Activated CD8-positive, alpha-beta memory T cell treated with anti-CD3 and anti-CD28 coated beads, Interleukin-2, amount 50 U/mL, for 48 hours (primary cell): ENCODE results near the gene SLC27A6.
"Not testable (repeated sequence)": the region's sequence is repeated elsewhere in the genome, so short reads cannot be mapped to it uniquely, and the experiment has no call there.

Experiments
- DNase-seq: peaks from one replicate; pipeline ENCODE4 v3.0.0-alpha.2; 2020

SLC27A6 gene

DNA sequence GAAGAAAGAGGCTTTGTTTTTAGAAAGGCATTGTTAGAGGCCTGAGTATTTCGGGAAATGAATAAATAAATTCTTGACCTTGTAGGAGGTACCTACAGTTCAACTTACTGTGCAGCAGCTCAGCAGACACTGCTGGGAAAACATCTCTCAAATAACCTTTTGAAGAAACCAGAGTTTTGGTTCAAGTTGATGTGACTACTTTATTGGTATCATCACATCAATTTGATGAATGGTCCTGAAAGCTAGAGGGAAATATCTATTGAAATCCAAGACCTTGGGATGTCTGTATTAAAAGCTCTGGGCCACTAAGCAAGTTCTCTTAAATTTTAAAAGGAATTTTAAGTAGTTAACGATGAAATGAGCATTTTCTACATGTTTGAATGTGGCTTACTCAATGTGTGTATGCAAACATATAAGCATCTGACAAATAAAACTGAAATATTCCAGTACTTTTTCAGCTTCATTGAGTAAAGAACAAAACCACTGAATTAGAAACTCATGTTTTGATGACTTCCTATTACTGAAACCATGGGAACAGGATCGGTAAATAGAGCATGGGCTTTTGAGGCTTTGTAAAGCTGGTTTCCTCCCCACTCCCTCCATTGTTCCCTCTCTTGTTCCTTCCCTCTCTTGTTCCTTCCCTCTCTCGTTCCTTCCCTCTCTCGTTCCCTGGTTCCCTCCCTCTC lies 36.7 kb downstream of the SLC27A6 start:
- DNase-seq, result no peak

DNA sequence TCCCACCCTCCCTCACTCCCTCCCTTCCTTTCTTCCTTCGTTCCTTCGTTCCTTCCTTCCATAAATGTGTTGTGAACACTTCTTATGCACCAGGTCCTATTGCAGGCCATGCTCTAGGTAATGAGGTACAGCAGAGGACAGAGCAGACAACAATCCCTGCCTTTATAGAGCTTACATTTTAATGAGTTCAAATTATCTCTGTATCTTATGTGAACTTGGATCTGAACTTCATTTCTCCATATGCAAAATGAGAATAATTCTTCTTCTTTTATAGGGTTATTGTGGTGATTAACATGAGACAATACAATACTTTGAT lies 37.2 kb downstream of the SLC27A6 start:
- DNase-seq, result no peak

DNA sequence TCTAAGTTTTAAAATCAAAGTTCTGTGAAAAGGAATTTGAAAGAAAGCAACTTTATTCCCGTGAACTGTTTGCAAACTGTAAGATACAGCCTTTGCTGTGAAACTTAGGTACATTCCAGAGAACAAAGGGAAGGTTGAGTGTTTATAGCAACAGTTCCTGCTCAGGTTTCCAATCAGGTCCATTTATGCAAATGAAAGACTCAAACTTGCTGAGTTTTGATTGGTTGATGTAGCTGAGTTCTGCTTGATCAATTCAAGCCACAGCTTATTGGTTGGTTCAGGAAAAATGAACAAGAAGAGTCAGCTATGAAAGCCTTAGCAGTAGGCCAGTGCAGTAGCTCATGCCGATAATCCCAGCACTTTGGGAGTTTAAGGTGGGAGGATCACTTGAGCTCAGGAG lies 37.9 kb downstream of the SLC27A6 start:
- DNase-seq, result no peak

DNA sequence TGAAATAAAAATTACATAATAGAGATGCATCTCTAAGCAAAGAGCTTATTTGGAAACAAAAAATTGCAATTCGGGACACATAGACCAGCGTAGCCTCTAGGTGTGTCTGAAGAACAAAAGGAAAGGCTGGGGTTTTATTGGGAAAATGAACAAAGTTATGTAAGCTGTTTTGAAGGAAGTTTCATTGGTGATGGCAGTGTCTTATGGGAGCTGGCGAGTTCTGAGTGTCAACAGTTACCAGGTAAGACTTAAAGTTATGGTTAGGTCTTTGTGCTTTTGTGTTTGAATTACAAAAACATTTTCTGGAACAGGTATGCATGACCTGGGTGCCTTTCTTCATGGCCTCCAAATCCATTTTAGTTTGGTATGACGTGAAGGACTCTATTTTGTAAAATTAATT lies 48.9 kb downstream of the SLC27A6 start:
- DNase-seq, result no peak

DNA sequence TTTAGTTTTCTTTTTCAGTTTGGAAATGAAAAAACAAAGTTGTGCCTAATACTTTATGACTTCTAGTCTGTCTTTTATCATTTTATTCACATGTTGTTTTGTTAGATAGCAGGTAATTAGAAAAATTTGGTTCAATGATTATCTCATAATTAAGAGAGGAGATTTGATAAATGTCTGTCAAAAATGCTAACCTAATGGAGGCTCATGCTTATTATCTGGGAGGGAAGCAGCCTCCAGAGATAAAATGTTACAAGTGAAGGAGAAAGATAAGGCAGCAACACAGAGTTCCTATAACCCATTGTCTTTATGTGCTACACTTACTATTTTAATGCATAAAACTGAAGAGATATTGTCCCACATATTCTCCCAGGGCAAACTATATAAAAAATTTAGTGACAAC lies 53.5 kb downstream of the SLC27A6 start:
- no peak for DNase-seq

DNA sequence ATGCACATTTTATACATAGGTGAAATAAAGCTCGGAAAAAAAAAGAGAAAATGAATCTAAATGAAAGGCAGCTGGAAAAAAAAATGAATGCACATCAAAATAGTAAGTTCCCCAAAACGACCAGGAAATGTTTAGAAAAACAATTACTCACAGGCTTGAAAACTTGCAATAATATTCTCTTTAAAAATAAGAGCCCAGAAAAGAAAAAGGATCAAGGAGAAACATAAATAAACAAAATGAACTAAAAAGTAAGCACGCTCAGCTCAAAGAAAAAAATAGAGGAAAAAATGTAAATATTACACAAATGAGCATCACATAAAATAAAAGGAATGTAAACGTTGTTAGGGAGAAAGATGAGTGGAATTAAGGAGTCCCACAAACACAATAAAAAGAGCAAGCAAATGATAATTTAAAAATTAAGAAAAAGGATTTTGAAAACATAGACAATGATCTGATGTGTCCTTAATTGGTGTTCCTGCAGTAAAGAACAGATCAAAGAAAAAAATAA lies 54.2 kb downstream of the SLC27A6 start:
- no peak for DNase-seq

DNA sequence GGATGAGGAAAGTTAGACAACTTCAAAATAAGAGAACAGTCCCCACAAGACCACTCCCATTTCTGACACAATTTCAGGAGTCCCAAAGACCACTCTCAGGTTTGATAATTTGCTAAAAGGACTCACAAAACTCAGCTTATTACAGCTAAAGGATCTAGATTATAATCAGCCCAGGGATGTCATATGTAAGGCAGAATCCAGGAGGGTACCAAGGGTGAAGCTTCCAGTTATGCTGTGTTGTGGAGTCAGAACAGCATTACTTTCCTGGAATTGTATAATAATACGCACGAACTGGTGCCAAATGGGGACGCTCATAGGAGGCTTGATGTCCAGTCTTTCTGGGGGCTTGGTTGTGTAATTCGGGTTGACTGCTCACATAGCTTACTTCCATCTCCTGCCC lies 55.4 kb downstream of the SLC27A6 start:
- no peak for DNase-seq

DNA sequence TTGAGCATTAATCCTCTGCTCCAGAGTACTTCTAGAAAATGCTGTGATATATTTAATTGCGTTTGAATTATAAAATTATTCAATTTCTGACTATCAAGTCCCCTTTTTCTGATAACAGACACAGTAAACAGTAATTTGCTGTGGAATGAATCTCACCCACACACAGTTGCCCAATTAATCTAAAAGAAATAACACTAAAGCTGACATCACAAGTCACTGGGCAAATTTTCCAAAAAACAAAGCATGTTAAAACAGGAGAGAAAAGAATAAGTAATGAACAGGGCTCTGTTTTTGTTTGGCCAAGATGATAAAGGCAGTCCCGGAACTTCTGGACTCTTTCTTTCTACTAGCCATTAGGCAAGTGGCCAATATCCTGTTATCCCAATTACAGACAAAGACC lies 56.5 kb downstream of the SLC27A6 start:
- no peak for DNase-seq

DNA sequence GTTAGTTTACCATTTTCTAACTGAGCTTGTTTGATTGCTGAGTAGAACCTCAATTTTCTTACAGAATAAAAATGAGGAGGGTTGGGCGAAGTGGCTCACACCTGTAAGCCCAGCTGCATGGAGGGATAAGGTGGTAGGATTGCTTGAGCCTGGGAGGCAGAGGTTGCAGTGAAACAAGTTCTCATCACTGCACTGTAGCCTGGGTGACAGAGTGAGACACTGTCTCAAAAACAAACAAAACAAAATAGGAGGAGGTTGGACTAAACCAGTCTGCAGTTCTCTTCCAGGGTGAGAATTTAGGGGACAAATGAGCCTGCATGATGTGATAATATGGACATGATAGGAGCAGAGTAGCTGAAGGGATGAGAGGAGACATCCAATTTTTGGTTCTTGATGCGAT lies 57.3 kb downstream of the SLC27A6 start:
- DNase-seq, result no peak

DNA sequence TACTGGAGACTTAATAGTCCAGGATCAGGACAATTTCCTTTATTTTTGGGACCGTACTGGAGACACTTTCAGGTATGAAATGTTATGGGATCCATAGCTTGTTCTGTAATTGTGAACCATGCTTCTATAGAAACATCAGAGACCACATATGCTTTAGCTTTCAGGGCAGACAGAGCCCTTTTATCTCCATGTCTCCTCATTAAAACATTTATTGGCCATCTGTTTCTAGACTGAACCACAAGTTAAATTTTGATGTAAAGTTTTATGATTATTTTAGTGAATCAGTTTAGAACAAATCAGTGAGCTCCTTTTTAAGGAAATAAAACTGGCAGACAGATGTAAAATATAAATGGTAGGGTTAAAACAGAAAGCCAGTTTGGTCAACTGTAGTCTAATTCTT lies 62.0 kb downstream of the SLC27A6 start:
- no peak for DNase-seq

DNA sequence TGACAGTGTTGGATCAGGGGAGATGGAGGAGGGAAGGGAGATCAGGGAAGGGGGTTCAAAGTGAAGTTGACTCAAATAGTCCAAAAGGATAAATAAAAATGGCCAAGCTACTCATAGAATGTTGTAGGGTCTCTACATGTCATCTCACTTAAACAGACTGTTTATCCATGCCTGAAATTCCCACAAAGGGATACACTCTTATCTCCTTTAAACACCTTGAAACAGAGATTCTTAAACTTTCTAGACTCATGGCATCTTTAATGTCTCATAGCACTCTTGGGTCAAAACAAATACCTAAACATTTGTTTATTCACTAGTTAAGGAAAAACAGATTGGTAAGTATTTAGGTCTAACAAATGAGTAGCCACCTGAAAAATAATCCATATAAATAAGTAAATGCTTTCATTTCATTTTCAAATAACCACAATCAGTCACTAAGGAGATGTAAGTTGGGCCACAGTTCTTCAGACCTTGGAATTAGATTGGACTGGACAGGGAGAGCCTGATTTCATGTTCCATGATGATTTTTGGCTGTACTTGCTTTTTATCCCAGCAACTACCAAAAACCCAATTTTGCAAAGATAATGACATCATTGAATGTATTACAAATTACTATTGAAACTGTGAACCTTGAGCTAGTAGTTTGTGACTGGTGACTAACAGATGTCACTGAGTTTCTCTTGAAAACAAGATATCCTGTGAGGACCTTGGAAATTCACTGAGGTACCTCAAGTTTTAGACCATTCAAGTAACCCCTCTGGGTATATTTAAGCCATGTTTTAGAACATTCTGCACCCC lies 66.8 kb downstream of the SLC27A6 start:
- DNase-seq, result no peak

DNA sequence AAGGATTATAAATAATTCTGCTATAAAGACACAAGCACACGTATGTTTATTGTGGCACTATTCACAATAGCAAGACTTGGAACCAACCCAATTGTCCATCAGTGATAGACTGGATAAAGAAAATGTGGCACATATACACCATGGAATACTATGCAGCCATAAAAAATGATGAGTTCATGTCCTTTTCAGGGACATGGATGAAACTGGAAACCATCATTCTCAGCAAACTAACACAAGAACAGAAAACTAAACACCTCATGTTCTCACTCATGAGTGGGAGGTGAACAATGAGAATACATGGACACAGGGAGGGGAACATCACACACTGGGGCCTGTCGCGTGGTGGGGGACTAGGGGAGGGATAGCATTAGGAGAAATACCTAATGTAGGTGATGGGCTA lies 71.0 kb downstream of the SLC27A6 start:
- DNase-seq, result not testable (repeated sequence)

DNA sequence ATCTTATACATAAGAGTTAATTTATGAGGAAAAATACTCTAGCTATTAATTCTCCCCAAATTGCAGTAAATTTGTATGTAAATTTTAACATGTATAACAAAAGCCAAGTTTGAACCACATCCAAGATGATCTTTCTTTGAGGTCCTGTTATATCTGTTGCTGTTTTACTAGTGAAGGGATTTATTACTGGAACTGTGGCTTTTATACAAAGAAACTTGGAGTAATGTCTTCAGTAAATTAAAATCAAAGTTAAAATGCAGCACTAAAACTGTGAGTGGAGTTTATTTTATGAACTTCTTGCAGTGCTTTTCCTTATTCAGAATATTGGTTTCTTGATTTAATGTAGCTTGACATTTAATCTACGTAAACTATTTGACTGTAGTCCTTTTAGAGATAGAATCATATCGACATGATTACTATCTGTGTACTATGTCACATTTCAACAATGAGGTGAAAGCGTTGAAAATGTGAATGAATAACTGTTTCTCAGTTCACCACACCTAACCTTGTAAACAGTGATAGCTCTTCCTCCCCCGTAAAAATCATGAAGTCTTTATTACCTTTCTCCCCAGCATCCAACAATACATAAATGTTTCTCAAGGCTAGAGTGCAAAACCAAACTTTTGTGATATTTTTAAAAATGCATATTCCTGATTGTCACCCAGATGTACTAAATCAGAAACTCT lies 76.1 kb downstream of the SLC27A6 start:
- no peak for DNase-seq

DNA sequence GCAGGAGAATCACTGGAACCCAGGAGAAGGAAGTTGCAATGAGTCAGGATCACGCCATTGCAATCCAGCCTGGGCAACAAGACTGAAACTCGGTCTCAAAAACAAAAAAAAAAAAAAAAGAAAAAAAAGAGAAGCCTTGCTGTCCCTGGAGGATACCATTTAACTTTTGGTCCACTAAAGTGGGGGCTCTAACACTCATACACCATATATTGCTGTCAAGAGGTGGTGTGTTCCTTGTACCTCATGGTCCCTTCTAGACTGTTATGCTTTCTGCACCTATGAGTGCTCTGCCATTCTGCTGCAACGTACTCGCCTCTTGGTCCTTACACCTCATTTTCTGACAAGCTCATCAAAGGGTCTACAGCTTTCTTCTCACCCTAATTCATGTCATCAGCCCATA lies 77.0 kb downstream of the SLC27A6 start:
- DNase-seq, result no peak

DNA sequence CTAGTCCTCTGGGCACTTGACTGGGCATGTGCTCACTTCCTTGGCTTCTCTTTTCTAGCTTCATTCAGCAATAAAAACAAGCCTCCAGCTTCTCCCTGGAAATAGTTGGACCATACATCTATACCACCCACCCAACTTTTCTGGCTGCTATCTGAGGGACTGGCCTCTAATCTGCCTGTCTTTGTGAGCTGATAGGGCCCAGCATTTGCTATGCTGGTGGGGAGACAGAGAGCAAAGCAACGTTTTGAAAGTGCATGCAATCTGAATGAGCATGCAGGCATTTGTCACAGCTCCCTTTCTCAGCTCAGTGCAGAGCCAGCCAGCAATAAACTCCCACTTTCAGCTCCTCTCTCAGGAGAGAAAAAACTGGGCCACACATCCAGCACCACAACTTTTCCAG lies 78.6 kb downstream of the SLC27A6 start:
- no peak for DNase-seq

DNA sequence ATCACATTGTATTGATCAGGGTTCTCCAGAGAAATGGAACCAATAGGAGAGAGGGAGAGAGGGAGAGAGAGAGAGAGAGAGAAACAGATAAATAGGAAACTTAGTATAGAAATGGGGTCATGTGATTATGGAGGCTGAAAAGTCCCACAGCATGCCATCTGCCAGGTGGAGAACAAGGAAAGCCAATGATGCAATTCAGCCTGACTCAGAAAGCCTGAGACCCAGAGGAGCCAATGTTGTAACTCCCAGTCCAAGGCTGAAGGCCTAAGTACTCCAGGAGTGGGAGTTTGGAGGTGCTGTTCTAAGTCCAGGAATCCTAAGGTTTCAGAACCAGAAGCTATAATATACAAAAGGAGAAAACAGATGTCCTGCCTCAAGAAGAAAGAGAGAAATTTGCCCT lies 80.9 kb downstream of the SLC27A6 start:
- no peak for DNase-seq

DNA sequence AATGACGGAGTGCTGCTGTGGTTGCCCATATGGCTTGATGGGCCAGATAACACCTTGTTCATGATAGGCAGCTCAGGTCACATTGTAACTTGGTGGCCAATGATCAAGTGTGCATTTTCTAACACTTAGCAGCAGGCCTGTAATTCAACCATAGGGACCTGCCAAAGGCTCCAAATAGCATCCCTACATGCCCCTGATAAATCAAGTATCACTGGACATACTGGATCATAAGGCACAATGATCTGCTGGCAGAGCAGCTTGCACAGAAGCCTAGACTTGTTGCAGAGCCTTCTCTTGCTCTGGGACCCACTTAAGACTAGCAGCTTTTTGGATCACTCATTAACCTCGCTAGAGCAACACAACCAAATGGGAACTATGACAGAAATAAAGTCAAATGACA lies 83.2 kb downstream of the SLC27A6 start:
- no peak for DNase-seq

DNA sequence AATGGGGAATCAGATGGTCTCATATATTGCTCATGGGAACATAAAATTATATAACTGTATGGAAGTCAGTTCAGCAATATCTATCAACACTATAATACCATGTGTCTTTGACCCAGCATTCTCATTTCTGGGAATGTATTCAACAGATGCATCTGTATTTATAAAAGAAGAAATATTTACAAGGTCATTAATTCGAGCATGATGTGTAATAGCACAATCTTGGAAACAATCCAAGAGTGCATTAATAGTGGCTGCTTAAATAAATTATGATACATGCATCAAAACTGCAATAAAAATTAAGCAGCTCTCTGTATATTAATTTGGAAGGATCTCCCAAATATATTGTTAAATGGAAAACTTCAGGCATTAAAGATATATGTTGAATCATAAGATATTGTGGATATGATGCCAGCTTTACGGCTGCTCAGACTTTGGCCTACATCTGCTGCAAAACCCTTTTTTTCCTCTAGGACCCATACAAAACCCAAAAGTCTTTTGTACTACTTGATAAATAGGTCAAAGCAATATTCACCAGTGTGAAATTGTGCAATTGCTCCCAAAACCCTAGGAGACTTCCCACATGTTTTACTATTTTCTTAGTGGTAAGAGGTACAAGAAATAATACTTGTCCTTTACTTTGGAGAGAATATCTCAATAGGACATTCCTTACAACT lies 84.0 kb downstream of the SLC27A6 start:
- no peak for DNase-seq

DNA sequence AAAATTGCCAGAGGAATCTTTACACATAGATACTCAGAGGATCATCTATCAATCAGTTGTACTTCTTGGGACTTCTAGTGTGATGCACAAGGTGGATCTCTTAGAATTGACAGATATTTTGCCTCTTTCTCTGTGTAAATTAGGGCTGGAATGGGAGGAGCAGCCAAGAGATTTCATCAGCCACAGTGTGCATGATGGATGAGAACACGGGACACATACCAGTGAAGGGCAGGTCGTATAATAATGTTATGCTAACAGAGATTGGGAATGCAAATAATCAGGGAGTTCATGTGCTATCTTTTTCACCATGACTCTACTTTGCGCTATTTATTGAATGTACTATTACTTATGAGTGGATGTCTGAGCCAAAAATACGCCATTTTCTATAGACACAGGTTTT lies 86.0 kb downstream of the SLC27A6 start:
- no peak for DNase-seq

DNA sequence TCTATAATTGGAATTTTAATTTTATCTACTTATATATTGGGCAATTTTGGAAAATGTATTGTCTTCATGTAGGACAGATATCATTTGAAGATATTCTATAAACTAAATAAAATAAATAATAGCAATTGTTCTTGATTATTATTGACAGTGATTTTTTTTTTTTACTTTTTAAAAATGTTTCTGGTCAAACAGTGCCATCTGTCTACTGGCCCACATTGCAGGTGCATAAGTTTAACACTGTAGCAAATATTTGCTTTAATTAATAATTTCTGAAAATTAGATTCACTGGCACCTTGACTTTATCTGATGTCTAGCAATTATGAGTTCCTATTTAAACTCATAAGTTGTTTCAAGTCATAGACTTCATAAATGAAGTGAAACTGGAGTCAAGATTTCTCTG lies 88.2 kb downstream of the SLC27A6 start:
- DNase-seq, result no peak

DNA sequence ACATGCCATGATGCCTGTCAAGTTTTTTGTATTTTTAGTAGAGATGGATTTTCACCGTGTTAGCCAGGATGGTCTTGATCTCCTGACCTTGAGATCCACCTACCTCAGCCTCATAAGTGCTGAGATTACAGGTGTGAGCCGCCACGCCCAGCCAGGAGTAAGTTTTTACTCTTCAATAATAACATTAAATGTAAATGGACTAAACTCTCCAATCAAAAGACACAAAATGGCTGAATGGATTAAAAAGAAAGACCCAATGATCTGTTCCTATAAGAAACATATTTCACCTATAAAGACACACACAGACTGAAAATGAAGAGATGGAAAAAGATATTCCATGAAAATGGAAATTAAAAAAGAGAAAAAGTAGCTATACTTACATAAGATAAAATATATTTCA lies 92.0 kb downstream of the SLC27A6 start:
- DNase-seq, result no peak

DNA sequence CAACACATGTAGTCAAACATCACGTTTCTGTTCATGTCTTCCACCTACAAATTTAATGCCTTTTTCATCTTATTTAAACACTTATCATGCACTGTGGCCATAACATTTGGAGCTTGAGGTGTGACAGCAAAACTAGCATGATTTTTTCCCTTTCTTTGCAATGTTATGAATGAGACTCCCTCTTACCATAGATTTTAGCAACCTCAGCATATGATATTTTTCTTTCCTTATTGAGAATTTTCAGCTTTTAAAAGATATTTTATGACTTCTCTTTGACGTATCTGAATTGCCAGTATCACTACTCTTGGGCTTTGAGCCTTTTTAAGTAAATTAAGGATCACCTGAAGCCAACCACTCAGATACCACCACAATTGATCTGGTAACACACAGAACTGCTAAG lies 96.6 kb downstream of the SLC27A6 start:
- no peak for DNase-seq

DNA sequence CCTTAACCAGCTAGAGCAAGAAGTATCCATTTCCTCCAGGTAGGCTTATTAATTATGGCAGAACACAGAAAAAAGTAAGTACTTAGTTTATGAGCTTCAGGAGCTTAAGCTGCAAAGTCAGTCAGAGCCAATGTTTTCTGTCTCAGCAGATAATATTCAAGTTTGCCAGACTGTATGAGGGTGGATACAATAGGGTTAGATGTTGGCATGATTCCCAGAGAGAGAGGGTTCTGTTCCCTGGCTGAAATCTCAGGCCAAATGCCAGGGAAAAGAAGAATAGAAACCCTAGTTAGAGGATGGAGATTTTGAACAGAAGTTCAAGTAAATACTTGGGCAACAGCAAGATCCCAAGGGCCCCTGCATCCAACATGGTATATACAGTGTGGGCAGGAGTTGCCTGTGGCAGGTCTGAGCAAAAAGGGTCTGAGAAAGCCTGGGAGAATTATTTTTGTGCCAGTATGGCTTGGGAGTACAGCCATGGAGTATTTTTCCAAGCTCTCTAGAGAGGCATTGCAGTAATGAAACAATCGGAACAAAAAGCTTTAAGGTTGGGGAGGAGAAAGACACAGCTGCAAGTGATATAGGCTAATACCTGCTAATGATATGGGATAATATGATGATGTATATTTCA lies 98.3 kb downstream of the SLC27A6 start:
- DNase-seq, result no peak
